Karpas-422 (cell line): Measurements from ENCODE around the gene LYPLA2. TPM values are rescaled to one million over a fixed set of nuclear protein-coding genes. Genes with fewer than 3 reads are reported as not detected.
A peak's percentile ranks its signal among the peaks of the same experiment; 100 is the strongest.
"Not testable (repeated sequence)": the region's sequence is repeated elsewhere in the genome, so short reads cannot be mapped to it uniquely, and the experiment has no call there.

Source experiments
- DNase-seq: peaks from one replicate; pipeline ENCODE4 v3.0.0-alpha.2; 2015
- H2AFZ ChIP-seq: fragments of 200-600 bp; sonication (generic); 2 replicates; pipeline ENCODE4 v1.6.1; 2014; ENCODE audit warnings: antibody characterized with exemption, low read length, mixed read lengths
- H3K27ac ChIP-seq: fragments of 200-600 bp; sonication (generic); 2 replicates; pipeline ENCODE4 v1.5.1; 2014; ENCODE audit warnings: mild to moderate bottlenecking, low read length, moderate library complexity
- H3K27me3 ChIP-seq: fragments of 200-600 bp; sonication (generic); 2 replicates; pipeline ENCODE4 v1.6.1; 2014; ENCODE audit warnings: low read length, mixed read lengths
- H3K36me3 ChIP-seq: fragments of 200-600 bp; sonication (generic); 2 replicates; pipeline ENCODE4 v1.6.1; 2014; ENCODE audit warnings: low read length, mixed read lengths; ENCODE audit not compliant: insufficient read depth
- H3K4me1 ChIP-seq: fragments of 200-600 bp; sonication (generic); 2 replicates; pipeline ENCODE4 v1.6.1; 2014; ENCODE audit warnings: mild to moderate bottlenecking, low read length, mixed read lengths
- H3K4me2 ChIP-seq: fragments of 200-600 bp; sonication (generic); 2 replicates; pipeline ENCODE4 v1.6.1; 2014; ENCODE audit warnings: low read length, low read depth, mild to moderate bottlenecking; ENCODE audit not compliant: poor library complexity, severe bottlenecking
- H3K4me3 ChIP-seq: fragments of 200-600 bp; sonication (generic); 2 replicates; pipeline ENCODE4 v1.5.1; 2014; ENCODE audit warnings: mild to moderate bottlenecking, antibody characterized with exemption, low read length, mixed read lengths
- H3K79me2 ChIP-seq: fragments of 200-600 bp; sonication (generic); 2 replicates; pipeline ENCODE4 v1.6.1; 2014; ENCODE audit warnings: mild to moderate bottlenecking, low read length, mixed read lengths
- H3K9ac ChIP-seq: fragments of 200-600 bp; sonication (generic); 2 replicates; pipeline ENCODE4 v1.6.0; 2014; ENCODE audit warnings: low read length
- H3K9me2 ChIP-seq: fragments of 200-600 bp; sonication (generic), shearing (Covaris generic); replicated peaks from 2 replicates; pipeline ENCODE4 v1.6.0; 2014; ENCODE audit warnings: mild to moderate bottlenecking, low read length, moderate library complexity; ENCODE audit not compliant: insufficient read depth
- H3K9me3 ChIP-seq: fragments of 300-700, 200-600 bp; sonication (generic); 2 replicates; pipeline ENCODE4 v1.6.1; 2014; ENCODE audit warnings: low read length, mixed read lengths
- H4K20me1 ChIP-seq: fragments of 200-600 bp; sonication (generic); 2 replicates; pipeline ENCODE4 v1.6.1; 2014; ENCODE audit warnings: mild to moderate bottlenecking, antibody characterized with exemption, low read length, low read depth; ENCODE audit not compliant: insufficient read depth
- total RNA-seq: library from RNA; depleted of rRNA; stranded (reverse); fragments of >200 nt; shearing (Covaris generic); gene quantifications from 2 replicates; pipeline ENCODE4 v1.2.3, GENCODE V29; 2014; ENCODE audit warnings: low replicate concordance

Gene LYPLA2
- total RNA-seq, 1 experiment from 2014 or later, result 43.1 TPM

- H3K9me3 ChIP-seq, result no peaks in the 10 kb centered on the region
- peak overlapping the region; percentile 56 for H3K27ac ChIP-seq
- H3K4me2 ChIP-seq, result peak overlapping the region; percentile 70
- peak overlapping the region; percentile 96 for H3K9ac ChIP-seq
- peaks cover 32% of the 10 kb centered on the region for H3K4me1 ChIP-seq
- no peaks in the 10 kb centered on the region for H3K36me3 ChIP-seq
- H3K4me3 ChIP-seq, result peak overlapping the region; percentile 87
- H2AFZ ChIP-seq, result no peak overlapping the region; the same call in 1 of the 2 replicates
- H4K20me1 ChIP-seq, result no peaks in the 10 kb centered on the region
- H3K9me2 ChIP-seq, result no peaks in the 10 kb centered on the region
- peaks cover 18% of the 10 kb centered on the region for H3K79me2 ChIP-seq
- no peaks in the 10 kb centered on the region for H3K27me3 ChIP-seq
- DNase-seq, result no peak
These were observed 35.0 kb downstream of the LYPLA2 start for GRCh38 chr1:23825762-23826522.

DNA sequence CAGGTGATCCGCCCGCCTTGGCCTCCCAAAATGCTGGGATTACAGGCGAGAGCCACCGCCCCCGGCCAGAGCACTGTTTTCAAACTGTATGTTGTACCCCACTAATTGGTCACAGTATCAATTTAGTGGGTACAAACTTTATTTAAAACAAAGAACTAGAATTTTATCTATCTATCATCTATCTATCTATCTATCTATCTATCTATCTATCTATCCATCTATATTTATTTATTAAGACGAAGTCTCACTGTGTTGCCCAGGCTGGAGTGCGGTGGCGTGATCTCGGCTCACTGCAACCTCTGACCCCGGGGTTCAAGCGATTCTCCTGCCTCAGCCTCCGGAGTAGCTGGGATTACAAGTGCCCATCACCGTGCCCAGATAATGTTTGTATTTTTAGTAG lies 35.6 kb downstream of the LYPLA2 start:
- H2AFZ ChIP-seq, H3K27ac ChIP-seq, H3K4me3 ChIP-seq, H4K20me1 ChIP-seq, H3K36me3 ChIP-seq, H3K27me3 ChIP-seq, H3K9ac ChIP-seq, H3K9me3 ChIP-seq, H3K4me2 ChIP-seq, DNase-seq, H3K9me2 ChIP-seq: not testable (repeated sequence)
- peaks cover 18% of the 10 kb centered on the region for H3K79me2 ChIP-seq
- peaks cover 33% of the 10 kb centered on the region for H3K4me1 ChIP-seq

GRCh38 chr1:23827717-23828116 lies 36.8 kb downstream of the LYPLA2 start:
- H3K79me2 ChIP-seq, result peaks cover 18% of the 10 kb centered on the region
- H3K27ac ChIP-seq, result peak overlapping the region; percentile 53; the same call in 1 of the 2 replicates
- peaks cover 33% of the 10 kb centered on the region for H3K4me1 ChIP-seq
- no peaks in the 10 kb centered on the region for H4K20me1 ChIP-seq
- peak overlapping the region; percentile 34; the same call in 1 of the 2 replicates for H2AFZ ChIP-seq
- no peaks in the 10 kb centered on the region for H3K27me3 ChIP-seq
- peak overlapping the region; percentile 22 for H3K4me2 ChIP-seq
- H3K9me3 ChIP-seq, result no peaks in the 10 kb centered on the region
- H3K4me3 ChIP-seq, result no peak overlapping the region
- no peak overlapping the region; the same call in 1 of the 2 replicates for H3K9ac ChIP-seq
- H3K9me2 ChIP-seq, result no peaks in the 10 kb centered on the region
- DNase-seq, result peak; percentile 56
- H3K36me3 ChIP-seq, result no peaks in the 10 kb centered on the region

GRCh38 chr1:23834156-23834555 lies 43.2 kb downstream of the LYPLA2 start:
- not testable (repeated sequence) for H3K4me3 ChIP-seq, H3K79me2 ChIP-seq, DNase-seq, H3K27ac ChIP-seq, H3K9me3 ChIP-seq, H4K20me1 ChIP-seq, H3K4me2 ChIP-seq, H3K9me2 ChIP-seq, H3K27me3 ChIP-seq, H2AFZ ChIP-seq, H3K9ac ChIP-seq, H3K36me3 ChIP-seq
- H3K4me1 ChIP-seq, result peaks cover 28% of the 10 kb centered on the region

GRCh38 chr1:23836037-23836436 lies 45.1 kb downstream of the LYPLA2 start:
- peaks cover 18% of the 10 kb centered on the region for H3K4me1 ChIP-seq
- H3K27ac ChIP-seq, result no peak overlapping the region
- no peak overlapping the region for H3K4me3 ChIP-seq
- H4K20me1 ChIP-seq, result no peaks in the 10 kb centered on the region
- H3K9me3 ChIP-seq, result no peaks in the 10 kb centered on the region
- H3K9ac ChIP-seq, result no peak overlapping the region
- H3K79me2 ChIP-seq, result no peaks in the 10 kb centered on the region
- H2AFZ ChIP-seq, result no peak overlapping the region
- no peaks in the 10 kb centered on the region for H3K36me3 ChIP-seq
- no peak for DNase-seq
- H3K27me3 ChIP-seq, result no peaks in the 10 kb centered on the region
- no peaks in the 10 kb centered on the region for H3K9me2 ChIP-seq
- no peak overlapping the region for H3K4me2 ChIP-seq

GRCh38 chr1:23837908-23838307 lies 47.0 kb downstream of the LYPLA2 start:
- H3K4me1 ChIP-seq, result peaks cover 18% of the 10 kb centered on the region
- H3K9me3 ChIP-seq, result no peaks in the 10 kb centered on the region
- H3K27ac ChIP-seq, result no peak overlapping the region
- H3K36me3 ChIP-seq, result no peaks in the 10 kb centered on the region
- no peaks in the 10 kb centered on the region for H3K9me2 ChIP-seq
- peak overlapping the region; percentile 99 for H3K4me2 ChIP-seq
- H3K27me3 ChIP-seq, result no peaks in the 10 kb centered on the region
- H3K4me3 ChIP-seq, result peak overlapping the region; percentile 66
- H3K9ac ChIP-seq, result peak overlapping the region; percentile 66
- DNase-seq, result peak; percentile 60
- peak overlapping the region; percentile 93; the same call in 1 of the 2 replicates for H2AFZ ChIP-seq
- H4K20me1 ChIP-seq, result no peaks in the 10 kb centered on the region
- no peaks in the 10 kb centered on the region for H3K79me2 ChIP-seq

DNA sequence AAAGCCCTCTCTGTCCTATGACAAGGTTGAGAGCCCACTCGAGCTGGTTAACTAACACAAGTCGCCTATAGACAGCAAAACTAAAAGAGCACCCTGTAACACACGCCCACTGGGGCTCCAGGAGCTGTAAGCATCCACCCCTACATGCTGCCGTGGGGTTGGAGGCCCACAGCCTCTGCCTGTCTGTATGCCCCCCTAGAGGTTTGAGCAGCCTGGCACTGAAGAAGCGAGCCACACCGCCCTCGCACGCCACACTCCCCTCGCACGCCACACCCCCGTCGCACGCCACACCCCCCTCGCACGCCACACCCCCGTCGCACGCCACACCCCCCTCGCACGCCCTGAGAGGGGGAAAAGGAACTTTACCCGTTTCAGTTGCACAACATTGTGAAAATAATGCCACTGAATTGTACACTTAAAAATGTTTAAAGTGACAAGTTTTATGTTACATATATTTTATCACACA lies 47.5 kb downstream of the LYPLA2 start:
- Histone ChIP-seq H3K9ac (peak overlapping the region; percentile 66), H3K9me2 (no peaks in the 10 kb centered on the region), H3K36me3 (no peaks in the 10 kb centered on the region), H4K20me1 (no peaks in the 10 kb centered on the region), H3K27me3 (no peaks in the 10 kb centered on the region), H3K9me3 (no peaks in the 10 kb centered on the region), H3K4me1 (peaks cover 18% of the 10 kb centered on the region), H2AFZ (peak overlapping the region; percentile 93; the same call in 1 of the 2 replicates), H3K27ac (peak overlapping the region; percentile 66), H3K4me2 (peak overlapping the region; percentile 99), H3K79me2 (no peaks in the 10 kb centered on the region), H3K4me3 (peak overlapping the region; percentile 66)
- DNase-seq, result peak; percentile 93

GRCh38 chr1:23843644-23844043 lies 52.7 kb downstream of the LYPLA2 start:
- no peak for DNase-seq
- peaks cover 24% of the 10 kb centered on the region for H3K36me3 ChIP-seq
- no peaks in the 10 kb centered on the region for H3K9me3 ChIP-seq
- no peaks in the 10 kb centered on the region for H3K9me2 ChIP-seq
- H3K9ac ChIP-seq, result no peak overlapping the region
- no peak overlapping the region for H3K27ac ChIP-seq
- H2AFZ ChIP-seq, result no peak overlapping the region
- no peaks in the 10 kb centered on the region for H3K27me3 ChIP-seq
- no peaks in the 10 kb centered on the region for H3K79me2 ChIP-seq
- peaks cover 3% of the 10 kb centered on the region for H3K4me1 ChIP-seq
- H3K4me3 ChIP-seq, result no peak overlapping the region
- H4K20me1 ChIP-seq, result no peaks in the 10 kb centered on the region
- H3K4me2 ChIP-seq, result no peak overlapping the region
